Hepatocyte (in vitro differentiated cells): Measurements from ENCODE around the gene PIEZO1. TPM values are rescaled to one million over a fixed set of nuclear protein-coding genes. Genes with fewer than 3 reads are reported as not detected.
"Not testable (repeated sequence)": the region's sequence is repeated elsewhere in the genome, so short reads cannot be mapped to it uniquely, and the experiment has no call there.

Source experiments
- DNase-seq: peaks from one replicate; pipeline ENCODE4 v3.0.0-alpha.2; 2016; ENCODE audit warnings: low spot score
- H2AFZ ChIP-seq: fragments of 200-600 bp; sonication (generic); 2 replicates; pipeline ENCODE4 v1.6.0; 2016; ENCODE audit warnings: antibody characterized with exemption, mild to moderate bottlenecking
- H3K27ac ChIP-seq: fragments of 200-600 bp; sonication (generic); 2 replicates; pipeline ENCODE4 v1.5.1; 2016; ENCODE audit warnings: mild to moderate bottlenecking
- H3K27me3 ChIP-seq: fragments of 200-600 bp; sonication (generic); 2 replicates; pipeline ENCODE4 v1.6.1; 2016
- H3K36me3 ChIP-seq: fragments of 200-600 bp; sonication (generic); replicated peaks from 2 replicates; pipeline ENCODE4 v1.5.1; 2016; ENCODE audit warnings: low read depth; ENCODE audit not compliant: insufficient read depth
- H3K4me1 ChIP-seq: fragments of 200-600 bp; sonication (generic); 2 replicates; pipeline ENCODE4 v1.5.1; 2016; ENCODE audit warnings: mild to moderate bottlenecking, moderate library complexity; ENCODE audit not compliant: insufficient read depth
- H3K4me2 ChIP-seq: fragments of 200-600 bp; sonication (generic); 2 replicates; pipeline ENCODE4 v1.6.0; 2016
- H3K4me3 ChIP-seq: fragments of 200-600 bp; sonication (generic); 2 replicates; pipeline ENCODE4 v1.5.1; 2016; ENCODE audit warnings: mild to moderate bottlenecking
- H3K79me2 ChIP-seq: fragments of 200-600 bp; sonication (generic); 2 replicates; pipeline ENCODE4 v1.6.0; 2017; ENCODE audit warnings: mild to moderate bottlenecking
- H3K9me2 ChIP-seq: fragments of 200-600 bp; sonication (generic); replicated peaks from 2 replicates; pipeline ENCODE4 v1.6.0; 2017; ENCODE audit warnings: mild to moderate bottlenecking; ENCODE audit not compliant: insufficient read depth
- H3K9me3 ChIP-seq: fragments of 200-600 bp; sonication (generic); 2 replicates; pipeline ENCODE4 v1.5.1; 2016; ENCODE audit warnings: low read depth, mild to moderate bottlenecking
- H4K20me1 ChIP-seq: fragments of 200-600 bp; sonication (generic); 2 replicates; pipeline ENCODE4 v1.6.0; 2016; ENCODE audit warnings: mild to moderate bottlenecking; ENCODE audit not compliant: insufficient read depth, poor library complexity, severe bottlenecking
- EZH2 ChIP-seq: fragments of 200-600 bp; sonication (generic); IDR thresholded peaks from 2 replicates; pipeline ENCODE4 v1.6.1; 2016; ENCODE audit warnings: antibody characterized with exemption, mild to moderate bottlenecking, borderline replicate concordance
- EZH2phosphoT487 ChIP-seq: fragments of 200-600 bp; sonication (generic); IDR thresholded peaks from one replicate; pipeline ENCODE4 v1.6.1; 2018; ENCODE audit warnings: antibody characterized with exemption, mild to moderate bottlenecking, low read depth, moderate library complexity; ENCODE audit not compliant: unreplicated experiment, severe bottlenecking
- WGBS: methylation state at CpG from one replicate; pipeline ENCODE4 v1.1.6; 2016; ENCODE audit warnings: low lambda C conversion rate; ENCODE audit errors: missing lambda C conversion rate; 5-methylcytosine and 5-hydroxymethylcytosine counted together
- polyA plus RNA-seq: library from polyadenylated mRNA; unstranded; fragments of >200 nt; fragmentation: Nextera tagmentation; extraction: Ambion mirVana; gene quantifications from 2 replicates; pipeline ENCODE4 v1.2.1, GENCODE V29; 2016
- total RNA-seq: library from RNA; depleted of rRNA; stranded (reverse); fragments of >200 nt; gene quantifications from 2 replicates; pipeline ENCODE4 v1.2.3, GENCODE V29; 2014
- TF ChIP-seq, protein P1 (sequence below): fragments of 200-600 bp; sonication (generic); IDR thresholded peaks from 2 replicates; pipeline ENCODE4 v1.5.1; 2016; ENCODE audit warnings: antibody characterized with exemption, mild to moderate bottlenecking; ENCODE audit not compliant: poor library complexity

PIEZO1 gene
- total and polyA plus RNA-seq, 2 experiments from 2014 or later: 70.6 to 77.0 TPM

- 68% methylated on average over 13 of the region's 13 CpGs for WGBS
- Histone ChIP-seq H3K9me3 (no peaks in the 10 kb centered on the region), H3K4me3 (no peak overlapping the region), H3K4me1 (no peaks in the 10 kb centered on the region), H3K79me2 (no peaks in the 10 kb centered on the region), H3K4me2 (no peak overlapping the region), H3K27me3 (no peaks in the 10 kb centered on the region), H2AFZ (no peak overlapping the region), H3K27ac (no peak overlapping the region), H3K36me3 (no peaks in the 10 kb centered on the region), H3K9me2 (no peaks in the 10 kb centered on the region), H4K20me1 (no peaks in the 10 kb centered on the region)
- TF ChIP-seq, protein P1, sequence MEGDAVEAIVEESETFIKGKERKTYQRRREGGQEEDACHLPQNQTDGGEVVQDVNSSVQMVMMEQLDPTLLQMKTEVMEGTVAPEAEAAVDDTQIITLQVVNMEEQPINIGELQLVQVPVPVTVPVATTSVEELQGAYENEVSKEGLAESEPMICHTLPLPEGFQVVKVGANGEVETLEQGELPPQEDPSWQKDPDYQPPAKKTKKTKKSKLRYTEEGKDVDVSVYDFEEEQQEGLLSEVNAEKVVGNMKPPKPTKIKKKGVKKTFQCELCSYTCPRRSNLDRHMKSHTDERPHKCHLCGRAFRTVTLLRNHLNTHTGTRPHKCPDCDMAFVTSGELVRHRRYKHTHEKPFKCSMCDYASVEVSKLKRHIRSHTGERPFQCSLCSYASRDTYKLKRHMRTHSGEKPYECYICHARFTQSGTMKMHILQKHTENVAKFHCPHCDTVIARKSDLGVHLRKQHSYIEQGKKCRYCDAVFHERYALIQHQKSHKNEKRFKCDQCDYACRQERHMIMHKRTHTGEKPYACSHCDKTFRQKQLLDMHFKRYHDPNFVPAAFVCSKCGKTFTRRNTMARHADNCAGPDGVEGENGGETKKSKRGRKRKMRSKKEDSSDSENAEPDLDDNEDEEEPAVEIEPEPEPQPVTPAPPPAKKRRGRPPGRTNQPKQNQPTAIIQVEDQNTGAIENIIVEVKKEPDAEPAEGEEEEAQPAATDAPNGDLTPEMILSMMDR: no peak
- no peak for TF ChIP-seq EZH2
- TF ChIP-seq EZH2phosphoT487: no peak
- DNase-seq: no peak
Measured at GRCh38 chr16:88792078-88792550, 7.1 kb upstream of the PIEZO1 start.

DNA sequence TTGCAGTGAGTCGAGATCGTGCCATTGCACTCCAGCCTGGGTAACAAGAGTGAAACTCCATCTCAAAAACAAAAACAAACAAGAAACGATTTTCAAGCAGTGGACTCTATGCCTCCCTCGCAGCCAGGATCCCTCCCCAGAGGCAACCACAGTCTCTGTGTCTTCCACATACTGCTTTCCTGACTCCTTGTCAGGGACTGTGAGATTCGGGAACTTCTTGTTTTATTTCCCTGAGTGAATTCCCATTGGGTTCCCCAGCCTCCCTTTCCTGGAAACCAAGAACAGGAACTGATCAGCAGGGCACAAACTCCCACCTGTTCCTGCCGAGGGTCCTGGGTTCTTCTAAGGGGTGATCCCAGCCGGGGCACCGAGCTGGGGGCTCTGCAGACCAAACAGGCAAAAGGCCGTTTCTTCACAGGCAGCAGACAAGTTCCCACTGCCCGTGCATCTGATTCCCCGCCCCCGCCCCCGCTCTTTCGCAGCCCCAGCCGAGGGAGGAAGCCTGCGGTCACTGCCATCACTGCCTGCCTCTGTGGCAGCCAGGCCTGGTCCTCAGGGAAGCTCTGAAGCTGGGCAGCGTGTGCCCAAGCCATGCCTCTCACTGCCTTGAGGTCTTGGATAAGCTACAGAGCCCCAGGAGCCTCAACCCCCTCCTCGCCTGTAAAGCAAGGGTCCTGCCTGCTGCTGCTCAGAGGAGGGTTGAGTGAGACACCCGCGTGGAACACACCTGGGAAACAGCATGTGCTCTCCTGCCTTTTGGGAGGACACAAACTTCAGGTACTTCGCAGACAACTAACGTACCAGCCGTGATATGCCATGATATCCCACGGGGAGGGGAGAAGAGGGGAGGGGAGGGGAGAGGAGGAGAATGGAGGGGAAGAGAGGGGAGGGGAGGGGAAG lies 5.5 kb upstream of the PIEZO1 start:
- H3K36me3 ChIP-seq: no peaks in the 10 kb centered on the region
- H3K4me2 ChIP-seq: no peak overlapping the region
- no peaks in the 10 kb centered on the region for H3K9me2 ChIP-seq
- no peaks in the 10 kb centered on the region for H4K20me1 ChIP-seq
- WGBS: 41% methylated on average over 24 of the region's 24 CpGs
- TF ChIP-seq EZH2: no peak
- TF ChIP-seq, protein P1: no peak
- no peak for TF ChIP-seq EZH2phosphoT487
- no peak for DNase-seq
- no peaks in the 10 kb centered on the region for H3K27me3 ChIP-seq
- H3K79me2 ChIP-seq: no peaks in the 10 kb centered on the region
- H2AFZ ChIP-seq: no peak overlapping the region
- no peaks in the 10 kb centered on the region for H3K9me3 ChIP-seq
- no peak overlapping the region for H3K4me3 ChIP-seq
- no peaks in the 10 kb centered on the region for H3K4me1 ChIP-seq
- H3K27ac ChIP-seq: no peak overlapping the region

- Histone ChIP-seq H3K4me3 (no peak overlapping the region), H2AFZ (no peak overlapping the region), H3K79me2 (no peaks in the 10 kb centered on the region), H3K27me3 (no peaks in the 10 kb centered on the region), H3K27ac (no peak overlapping the region), H3K4me2 (no peak overlapping the region), H3K9me2 (no peaks in the 10 kb centered on the region), H3K4me1 (no peaks in the 10 kb centered on the region), H4K20me1 (no peaks in the 10 kb centered on the region), H3K36me3 (no peaks in the 10 kb centered on the region), H3K9me3 (no peaks in the 10 kb centered on the region)
- TF ChIP-seq EZH2 (no peak), EZH2phosphoT487 (no peak)
- TF ChIP-seq, protein P1: no peak
- DNase-seq: no peak
- 93% methylated on average over 7 of the region's 7 CpGs for WGBS
Measured at GRCh38 chr16:88789594-88789993, 4.6 kb upstream of the PIEZO1 start.

GRCh38 chr16:88788749-88789148 lies 3.7 kb upstream of the PIEZO1 start:
- not testable (repeated sequence) for H3K27ac ChIP-seq

More at GRCh38 chr16:88788749-88789148, 3.7 kb upstream of the PIEZO1 start:
- not testable (repeated sequence) for H3K27me3 ChIP-seq, H4K20me1 ChIP-seq, H3K4me1 ChIP-seq, H3K9me2 ChIP-seq, H3K9me3 ChIP-seq, H2AFZ ChIP-seq, H3K36me3 ChIP-seq, H3K4me3 ChIP-seq, DNase-seq, H3K4me2 ChIP-seq, H3K79me2 ChIP-seq
- 95% methylated on average over 8 of the region's 8 CpGs for WGBS
